ENCODE data around the gene TROAP.
A peak's percentile ranks its signal among the peaks of the same experiment; 100 is the strongest.

Gene TROAP

GRCh38 chr12:49341777-49342065, 18.7 kb downstream of the TROAP start:
- DNase-seq (ENCODE audit: low read depth in 2 of 2, low spot score in 1 of 2) = no peak

- peak; percentile 42 to 44 for DNase-seq (ENCODE audit: low read depth in 2 of 2, low spot score in 1 of 2)
These were observed 19.2 kb downstream of the TROAP start for GRCh38 chr12:49342066-49342913.

- DNase-seq (ENCODE audit: low read depth in 2 of 2, low spot score in 1 of 2) = no peak
These were observed 20.1 kb downstream of the TROAP start for GRCh38 chr12:49342914-49343731.

GRCh38 chr12:49344486-49345050, 21.5 kb downstream of the TROAP start:
- DNase-seq (ENCODE audit: low read depth in 2 of 2, low spot score in 1 of 2) = no peak

- DNase-seq (ENCODE audit: low read depth in 2 of 2, low spot score in 1 of 2) = no peak
These were observed 22.2 kb downstream of the TROAP start for GRCh38 chr12:49345051-49345824.

- DNase-seq (ENCODE audit: low read depth in 2 of 2, low spot score in 1 of 2) = no peak
These were observed 23.0 kb downstream of the TROAP start for GRCh38 chr12:49345825-49346658.

GRCh38 chr12:49346659-49347310, 23.7 kb downstream of the TROAP start, which contains the start of gene DNAJC22:
TSS of gene DNAJC22 (plus strand) at chr12:49346888. CDS start at chr12:49348873, 1,985 bp downstream.
- no peak for DNase-seq (ENCODE audit: low read depth in 2 of 2, low spot score in 1 of 2)

- peak; percentile 62 to 67 for DNase-seq (ENCODE audit: low read depth in 2 of 2, low spot score in 1 of 2)
These were observed 24.5 kb downstream of the TROAP start for GRCh38 chr12:49347311-49348193.

- no peak for DNase-seq (ENCODE audit: low read depth in 2 of 2, low spot score in 1 of 2)
These were observed 25.7 kb downstream of the TROAP start for GRCh38 chr12:49348781-49349180.

GRCh38 chr12:49349266-49349665, 26.2 kb downstream of the TROAP start:
- DNase-seq (ENCODE audit: low read depth in 2 of 2, low spot score in 1 of 2) = no peak

- DNase-seq (ENCODE audit: low read depth in 2 of 2, low spot score in 1 of 2) = no peak
These were observed 29.3 kb downstream of the TROAP start for GRCh38 chr12:49352351-49352750.

- no peak for DNase-seq (ENCODE audit: low read depth in 2 of 2, low spot score in 1 of 2)
These were observed 32.9 kb downstream of the TROAP start for GRCh38 chr12:49355913-49356312.

- DNase-seq (ENCODE audit: low read depth in 2 of 2, low spot score in 1 of 2) = no peak
These were observed 34.1 kb downstream of the TROAP start for GRCh38 chr12:49357103-49357678.

GRCh38 chr12:49358483-49359141, 35.6 kb downstream of the TROAP start:
- DNase-seq (ENCODE audit: low read depth in 2 of 2, low spot score in 1 of 2) = no peak

GRCh38 chr12:49359671-49360070, 36.6 kb downstream of the TROAP start:
- DNase-seq (ENCODE audit: low read depth in 2 of 2, low spot score in 1 of 2) = no peak

- no peak for DNase-seq (ENCODE audit: low read depth in 2 of 2, low spot score in 1 of 2)
These were observed 39.0 kb downstream of the TROAP start for GRCh38 chr12:49362077-49362476.

GRCh38 chr12:49364989-49365388, 41.9 kb downstream of the TROAP start:
- DNase-seq (ENCODE audit: low read depth in 2 of 2, low spot score in 1 of 2) = no peak

GRCh38 chr12:49365542-49365941, 42.5 kb downstream of the TROAP start:
- no peak for DNase-seq (ENCODE audit: low read depth in 2 of 2, low spot score in 1 of 2)

All from stimulated activated CD8-positive, alpha-beta memory T cell treated with anti-CD3 and anti-CD28 coated beads, Interleukin-4, amount 100 ng/mL, for 1 hour (primary cell).